GM12875 (cell line): Measurements from ENCODE around the gene VGLL4.
A peak's percentile ranks its signal among the peaks of the same experiment; 100 is the strongest.

Experiments used
- H3K4me3 ChIP-seq: one replicate; pipeline ENCODE4 v1.5.1; 2011; ENCODE audit warnings: low read depth, low read length, control low read depth
- CTCF ChIP-seq: IDR thresholded peaks from 2 replicates; pipeline ENCODE4 v1.5.1; 2011; ENCODE audit warnings: low read depth, mild to moderate bottlenecking, control low read depth, inconsistent platforms, low read length, moderate library complexity, borderline replicate concordance; ENCODE audit not compliant: insufficient read depth

The VGLL4 gene

GRCh38 chr3:11642431-11643191, 1.1 kb downstream of the VGLL4 start:
- no peak for TF ChIP-seq CTCF

GRCh38 chr3:11641683-11642430, 1.9 kb downstream of the VGLL4 start:
- no peak for TF ChIP-seq CTCF
- peak overlapping the region; percentile 79 for H3K4me3 ChIP-seq

More at GRCh38 chr3:11642431-11643191, 1.1 kb downstream of the VGLL4 start:
- H3K4me3 ChIP-seq, result peak overlapping the region; percentile 79

GRCh38 chr3:11641316-11641682, 2.4 kb downstream of the VGLL4 start:
- no peak for TF ChIP-seq CTCF
- H3K4me3 ChIP-seq, result peak overlapping the region; percentile 79

GRCh38 chr3:11640009-11640673, 3.6 kb downstream of the VGLL4 start:
- no peak overlapping the region for H3K4me3 ChIP-seq
- TF ChIP-seq CTCF, result no peak

- TF ChIP-seq CTCF, result no peak
- no peak overlapping the region for H3K4me3 ChIP-seq
These were observed 5.0 kb downstream of the VGLL4 start for GRCh38 chr3:11638495-11639358.

- no peak overlapping the region for H3K4me3 ChIP-seq
- TF ChIP-seq CTCF, result no peak
These were observed 5.7 kb downstream of the VGLL4 start for GRCh38 chr3:11637901-11638458.
